ENCODE measurements around the gene DMD.
"Not testable (repeated sequence)": the region's sequence is repeated elsewhere in the genome, so short reads cannot be mapped to it uniquely, and the experiment has no call there.

The DMD gene

DNA sequence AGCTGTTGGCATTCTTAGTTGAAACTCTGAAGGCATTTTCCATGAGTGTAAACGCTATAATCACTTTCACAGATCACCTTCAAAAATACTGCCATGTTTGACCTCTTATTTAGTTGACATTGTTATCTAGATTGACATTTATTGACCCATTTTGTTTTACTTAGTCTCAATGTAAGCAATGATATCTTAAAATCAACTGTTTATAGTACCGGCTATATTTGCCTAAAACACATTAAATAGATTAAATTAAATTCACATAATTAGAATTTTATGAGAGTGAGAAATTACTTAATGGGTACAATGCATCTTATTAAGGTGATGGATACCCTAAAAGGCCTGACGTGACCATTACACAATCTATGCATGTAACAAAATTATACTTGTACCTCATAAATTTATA lies 1621.8 kb downstream of the DMD start:
- TF ChIP-seq, protein P1, sequence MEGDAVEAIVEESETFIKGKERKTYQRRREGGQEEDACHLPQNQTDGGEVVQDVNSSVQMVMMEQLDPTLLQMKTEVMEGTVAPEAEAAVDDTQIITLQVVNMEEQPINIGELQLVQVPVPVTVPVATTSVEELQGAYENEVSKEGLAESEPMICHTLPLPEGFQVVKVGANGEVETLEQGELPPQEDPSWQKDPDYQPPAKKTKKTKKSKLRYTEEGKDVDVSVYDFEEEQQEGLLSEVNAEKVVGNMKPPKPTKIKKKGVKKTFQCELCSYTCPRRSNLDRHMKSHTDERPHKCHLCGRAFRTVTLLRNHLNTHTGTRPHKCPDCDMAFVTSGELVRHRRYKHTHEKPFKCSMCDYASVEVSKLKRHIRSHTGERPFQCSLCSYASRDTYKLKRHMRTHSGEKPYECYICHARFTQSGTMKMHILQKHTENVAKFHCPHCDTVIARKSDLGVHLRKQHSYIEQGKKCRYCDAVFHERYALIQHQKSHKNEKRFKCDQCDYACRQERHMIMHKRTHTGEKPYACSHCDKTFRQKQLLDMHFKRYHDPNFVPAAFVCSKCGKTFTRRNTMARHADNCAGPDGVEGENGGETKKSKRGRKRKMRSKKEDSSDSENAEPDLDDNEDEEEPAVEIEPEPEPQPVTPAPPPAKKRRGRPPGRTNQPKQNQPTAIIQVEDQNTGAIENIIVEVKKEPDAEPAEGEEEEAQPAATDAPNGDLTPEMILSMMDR (IDR thresholded peaks at IDR 0.05; ENCODE audit: control insufficient read depth, insufficient read depth, low read depth, low read length, missing control alignments) = no peak
- no peak overlapping the region for H3K4me3 ChIP-seq (ENCODE audit: control insufficient read depth, low read depth, low read length)
- DNase-seq (ENCODE audit: low read depth) = no peak

DNA sequence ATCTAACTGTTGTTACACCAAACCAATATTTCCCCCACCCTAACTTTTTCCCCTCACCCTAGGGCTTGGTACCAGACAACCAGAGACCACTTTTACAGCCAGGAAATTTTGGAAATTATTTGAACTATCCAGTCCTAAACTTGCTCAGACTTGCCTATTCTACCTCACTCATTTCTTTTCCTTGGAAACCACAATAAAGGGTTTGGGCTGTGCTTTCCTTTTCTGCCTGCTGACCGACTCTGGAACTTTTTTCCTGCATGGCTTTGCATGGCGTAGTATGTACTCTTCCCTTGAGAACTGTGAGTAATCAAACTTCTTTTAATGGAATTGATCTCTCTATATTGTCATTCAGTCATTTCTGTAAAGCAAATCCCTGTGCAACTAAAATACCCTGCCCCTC lies 1623.0 kb downstream of the DMD start:
- TF ChIP-seq, protein P1 (IDR thresholded peaks at IDR 0.05; ENCODE audit: control insufficient read depth, insufficient read depth, low read depth, low read length, missing control alignments) = no peak
- no peak overlapping the region for H3K4me3 ChIP-seq (ENCODE audit: control insufficient read depth, low read depth, low read length)
- no peak for DNase-seq (ENCODE audit: low read depth)

DNA sequence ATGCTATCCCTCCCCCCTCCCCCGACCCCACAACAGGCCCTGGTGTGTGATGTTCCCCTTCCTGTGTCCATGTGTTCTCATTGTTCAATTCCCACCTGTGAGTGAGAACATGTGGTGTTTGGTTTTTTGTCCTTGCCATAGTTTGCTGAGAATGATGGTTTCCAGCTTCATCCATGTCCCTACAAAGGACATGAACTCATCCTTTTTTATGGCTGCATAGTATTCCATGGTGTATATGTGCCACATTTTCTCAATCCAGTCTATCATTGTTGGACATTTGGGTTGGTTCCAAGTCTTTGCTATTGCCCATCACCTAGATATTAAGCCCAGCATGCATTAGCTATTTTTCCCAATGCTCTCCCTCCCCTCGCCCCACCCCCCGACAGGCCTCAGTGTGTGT lies 1627.5 kb downstream of the DMD start:
- H3K4me3 ChIP-seq (ENCODE audit: control insufficient read depth, low read depth, low read length); DNase-seq (ENCODE audit: low read depth): not testable (repeated sequence)

DNA sequence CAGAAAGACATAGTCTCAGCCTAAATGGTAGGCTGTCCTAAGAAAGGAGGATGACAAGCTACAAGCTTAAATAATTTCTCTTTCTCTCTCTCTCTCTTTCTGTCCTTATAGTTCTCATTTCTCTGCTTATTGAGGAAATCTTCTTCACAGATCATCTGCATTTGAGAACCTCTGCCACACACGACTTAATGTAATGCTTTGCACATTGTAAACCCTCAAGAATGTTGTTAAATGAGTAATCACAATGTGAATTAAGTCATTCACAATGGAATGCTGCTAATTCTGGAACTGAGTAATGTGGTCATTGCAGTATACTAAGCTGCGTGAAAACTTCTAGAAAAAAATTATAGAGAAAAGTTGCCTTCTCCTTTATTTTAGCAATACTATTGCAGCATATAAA lies 1630.6 kb downstream of the DMD start:
- DNase-seq (ENCODE audit: low read depth) = peak; percentile 35
- H3K4me3 ChIP-seq (ENCODE audit: control insufficient read depth, low read depth, low read length) = no peak overlapping the region
- TF ChIP-seq, protein P1 (IDR thresholded peaks at IDR 0.05; ENCODE audit: control insufficient read depth, insufficient read depth, low read depth, low read length, missing control alignments) = no peak

DNA sequence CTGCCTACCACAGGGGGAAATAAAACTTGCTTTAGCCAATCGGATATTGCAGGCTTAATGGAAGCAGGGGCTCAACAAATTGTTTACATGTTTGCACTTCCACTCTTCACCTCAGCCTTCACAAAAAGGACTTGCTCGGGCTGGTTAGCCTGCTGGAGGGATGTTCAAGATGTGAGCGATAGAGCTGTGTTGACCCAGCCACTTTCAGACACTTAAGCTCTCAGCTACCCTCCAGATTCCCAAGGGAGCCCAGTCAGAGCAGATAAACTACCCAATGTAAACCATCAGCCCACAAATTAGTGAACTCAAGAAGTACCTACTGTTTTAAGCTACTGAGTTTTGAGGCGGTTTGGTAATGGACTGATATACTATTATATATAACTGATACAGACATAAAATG lies 1631.1 kb downstream of the DMD start:
- DNase-seq (ENCODE audit: low read depth) = no peak
- no peak overlapping the region for H3K4me3 ChIP-seq (ENCODE audit: control insufficient read depth, low read depth, low read length)
- TF ChIP-seq, protein P1 (IDR thresholded peaks at IDR 0.05; ENCODE audit: control insufficient read depth, insufficient read depth, low read depth, low read length, missing control alignments) = no peak

DNA sequence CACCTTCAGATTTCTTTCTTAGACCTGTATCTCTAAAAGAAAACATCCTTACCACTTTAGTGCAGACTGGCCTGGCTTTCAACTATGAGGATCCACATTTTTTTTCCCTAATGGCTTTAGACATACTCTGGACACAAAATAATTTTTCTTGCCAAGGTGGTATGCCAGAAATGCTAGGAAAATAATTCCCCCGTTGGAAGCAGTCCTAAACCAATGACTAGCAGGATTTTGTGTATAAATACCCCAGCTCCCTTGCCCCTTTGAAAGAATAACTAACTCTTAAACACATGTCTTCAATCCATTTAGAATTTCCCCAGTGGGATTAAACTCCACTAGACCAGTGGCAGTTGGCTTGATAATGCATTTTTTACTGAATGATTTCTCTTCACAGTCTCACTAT lies 1639.0 kb downstream of the DMD start:
- TF ChIP-seq, protein P1 (IDR thresholded peaks at IDR 0.05; ENCODE audit: control insufficient read depth, insufficient read depth, low read depth, low read length, missing control alignments) = no peak

DNA sequence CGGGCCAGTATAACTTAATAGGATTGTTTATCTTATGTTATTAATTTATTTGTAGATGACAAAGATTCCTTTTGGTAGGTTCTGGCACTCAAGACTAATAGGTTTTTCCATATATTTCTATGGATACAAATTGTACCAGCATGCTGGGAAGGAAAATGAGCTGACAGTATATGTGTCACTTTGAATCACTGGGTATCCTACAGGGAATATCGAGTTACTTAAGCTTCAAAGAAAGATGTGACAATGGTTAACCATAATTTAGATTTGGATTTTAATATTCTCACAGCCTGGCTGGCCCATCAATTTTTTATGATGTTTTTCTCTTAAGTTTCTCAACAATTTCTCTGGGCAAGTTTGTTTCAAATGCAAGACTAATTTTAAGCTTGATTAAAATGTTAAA lies 1640.7 kb downstream of the DMD start:
- H3K4me3 ChIP-seq (ENCODE audit: control insufficient read depth, low read depth, low read length) = no peak overlapping the region
- DNase-seq (ENCODE audit: low read depth) = no peak
- TF ChIP-seq, protein P1 (IDR thresholded peaks at IDR 0.05; ENCODE audit: control insufficient read depth, insufficient read depth, low read depth, low read length, missing control alignments) = no peak

More for the DNA sequence above, 1639.0 kb downstream of the DMD start:
- DNase-seq (ENCODE audit: low read depth) = no peak
- H3K4me3 ChIP-seq (ENCODE audit: control insufficient read depth, low read depth, low read length) = no peak overlapping the region
